Caco-2 (cell line): ENCODE results near the gene ARPP21. TPM values are rescaled to one million over a fixed set of nuclear protein-coding genes. Genes with fewer than 3 reads are reported as not detected.
"Not testable (repeated sequence)": the region's sequence is repeated elsewhere in the genome, so short reads cannot be mapped to it uniquely, and the experiment has no call there.

ENCODE experiments used
- BruUV-seq: library from RNA; stranded (reverse); fragments of 400-500 nt; replicated peaks from 2 replicates; lab custom pipeline; 2021; lab: Mats Ljungman, UMichigan
- CTCF ChIA-PET: fragments of 300-600 bp; sonication (Branson Sonifier 250); formaldehyde crosslinking; loops from one replicate; lab custom pipeline; 2022; ENCODE audit warnings: antibody characterized with exemption; lab: Charles Lee
- POLR2A ChIA-PET: fragments of 300-600 bp; sonication (Branson Sonifier 250); formaldehyde crosslinking; loops from one replicate; lab custom pipeline; 2022; ENCODE audit warnings: antibody characterized with exemption; lab: Charles Lee
- DNase-seq, 2 experiments: peaks; one replicate each; pipeline versions ENCODE4 v3.0.0 to v3.0.0-alpha.2; 2020 to 2022
- H3K27me3 ChIP-seq: replicated peaks from 2 replicates; pipeline ENCODE4 v1.6.0; 2011; ENCODE audit warnings: low read length; ENCODE audit not compliant: control insufficient read depth, insufficient read depth
- H3K36me3 ChIP-seq: 2 replicates; pipeline ENCODE4 v1.5.1; 2011; ENCODE audit warnings: low read length; ENCODE audit not compliant: control insufficient read depth, insufficient read depth
- H3K4me1 ChIP-seq: fragments of 250-450 bp; sonication (Bioruptor Pico); 2 replicates; pipeline ENCODE4 v1.5.1; 2020; ENCODE audit warnings: mild to moderate bottlenecking
- H3K4me3 ChIP-seq: 2 replicates; pipeline ENCODE4 v1.5.1; 2011; ENCODE audit warnings: low read depth, mild to moderate bottlenecking, control low read depth, low read length
- H3K9me3 ChIP-seq: fragments of 250-450 bp; sonication (Bioruptor Pico); 2 replicates; pipeline ENCODE4 v1.5.1; 2020; ENCODE audit warnings: mild to moderate bottlenecking, moderate library complexity
- H3K27ac Mint-ChIP-seq: one replicate; pipeline ENCODE4 v1.8.0; 2022; ENCODE audit warnings: mixed read lengths; ENCODE audit not compliant: unreplicated experiment
- H3K27me3 Mint-ChIP-seq: one replicate; pipeline ENCODE4 v1.8.0; 2022; ENCODE audit warnings: mixed read lengths; ENCODE audit not compliant: insufficient read depth, unreplicated experiment
- H3K36me3 Mint-ChIP-seq: one replicate; pipeline ENCODE4 v1.8.0; 2022; ENCODE audit warnings: mild to moderate bottlenecking, mixed read lengths; ENCODE audit not compliant: insufficient read depth, unreplicated experiment
- H3K4me1 Mint-ChIP-seq: one replicate; pipeline ENCODE4 v1.8.0; 2022; ENCODE audit warnings: low read depth, mixed read lengths; ENCODE audit not compliant: unreplicated experiment
- H3K4me3 Mint-ChIP-seq: one replicate; pipeline ENCODE4 v1.8.0; 2022; ENCODE audit warnings: mild to moderate bottlenecking, moderate library complexity, mixed read lengths; ENCODE audit not compliant: unreplicated experiment
- H3K9me3 Mint-ChIP-seq: one replicate; pipeline ENCODE4 v1.8.0; 2022; ENCODE audit warnings: mixed read lengths; ENCODE audit not compliant: unreplicated experiment
- CTCF ChIP-seq, 2 experiments: fragments of 200-600 bp in 1 of 2; IDR thresholded peaks; 1 replicate in 1 of 2; 2 replicates in 1 of 2; pipeline versions ENCODE4 v1.5.1 to v1.8.0; 2011 to 2022; ENCODE audit warnings: antibody characterized with exemption in 1 of 2, control low read depth in 1 of 2, inconsistent platforms in 1 of 2, low read depth in 1 of 2, low read length in 1 of 2, mild to moderate bottlenecking in 1 of 2, moderate library complexity in 1 of 2; ENCODE audit not compliant: insufficient read depth in 1 of 2, severe bottlenecking in 1 of 2, unreplicated experiment in 1 of 2
- intact Hi-C: fragments of 100-400 bp; cut with micrococcal nuclease; formaldehyde crosslinking; loops from one replicate; pipeline ENCODE4 v1.10.0; 2022; ENCODE audit not compliant: unreplicated experiment
- total RNA-seq: library from RNA; stranded (reverse); gene quantifications from 2 replicates; pipeline ENCODE4 v1.2.3, GENCODE V29; 2022

ARPP21 gene
- total RNA-seq, 1 experiment from 2014 or later: not detected

GRCh38 chr3:35617370-35617769 lies 22.0 kb upstream of the ARPP21 start:
- no peaks in the 10 kb centered on the region for H3K9me3 ChIP-seq
- H3K4me3 Mint-ChIP-seq: no peak overlapping the region
- no peak for TF ChIP-seq CTCF (IDR thresholded peaks at IDR 0.05; ENCODE audit: insufficient read depth in 1 of 2, low read depth in 1 of 2, low read length in 1 of 2, severe bottlenecking in 1 of 2, unreplicated experiment in 1 of 2)
- CTCF ChIA-PET: no interaction called here
- POLR2A ChIA-PET: no interaction called here
- no TSS peak for BruUV-seq
- no peaks in the 10 kb centered on the region for H3K4me1 Mint-ChIP-seq
- no peaks in the 10 kb centered on the region for H3K27me3 Mint-ChIP-seq
- H3K4me1 ChIP-seq: no peaks in the 10 kb centered on the region
- H3K27me3 ChIP-seq: no peaks in the 10 kb centered on the region
- no peaks in the 10 kb centered on the region for H3K9me3 Mint-ChIP-seq
- intact Hi-C loops: no loop called here
- H3K27ac Mint-ChIP-seq: no peak overlapping the region
- H3K4me3 ChIP-seq: no peak overlapping the region
- no peaks in the 10 kb centered on the region for H3K36me3 ChIP-seq
- H3K36me3 Mint-ChIP-seq: no peaks in the 10 kb centered on the region
- no peak for DNase-seq

- H3K4me3 ChIP-seq, H3K4me3 Mint-ChIP-seq, BruUV-seq, DNase-seq, H3K4me1 Mint-ChIP-seq, H3K27ac Mint-ChIP-seq, CTCF ChIA-PET, H3K27me3 Mint-ChIP-seq, POLR2A ChIA-PET, H3K9me3 ChIP-seq, intact Hi-C loops, H3K36me3 ChIP-seq, H3K36me3 Mint-ChIP-seq, H3K9me3 Mint-ChIP-seq, H3K27me3 ChIP-seq, H3K4me1 ChIP-seq: not testable (repeated sequence)
Observed at GRCh38 chr3:35620238-35620637, 19.1 kb upstream of the ARPP21 start.

- Histone ChIP-seq H3K36me3 (no peaks in the 10 kb centered on the region), H3K4me1 (no peaks in the 10 kb centered on the region), H3K9me3 (no peaks in the 10 kb centered on the region), H3K4me3 (no peak overlapping the region), H3K27me3 (no peaks in the 10 kb centered on the region)
- H3K27me3 Mint-ChIP-seq: no peaks in the 10 kb centered on the region
- intact Hi-C loops: no loop called here
- no peak for TF ChIP-seq CTCF (IDR thresholded peaks at IDR 0.05; ENCODE audit: insufficient read depth in 1 of 2, low read depth in 1 of 2, low read length in 1 of 2, severe bottlenecking in 1 of 2, unreplicated experiment in 1 of 2)
- H3K4me1 Mint-ChIP-seq: no peaks in the 10 kb centered on the region
- ChIA-PET CTCF (no interaction called here), POLR2A (no interaction called here)
- H3K4me3 Mint-ChIP-seq: no peak overlapping the region
- no peaks in the 10 kb centered on the region for H3K9me3 Mint-ChIP-seq
- H3K36me3 Mint-ChIP-seq: no peaks in the 10 kb centered on the region
- no peak overlapping the region for H3K27ac Mint-ChIP-seq
- BruUV-seq: no TSS peak
- no peak for DNase-seq
Observed at GRCh38 chr3:35624698-35625097, 14.6 kb upstream of the ARPP21 start.
